ENCODE results near the gene SLC8B1. TPM values are rescaled to one million over a fixed set of nuclear protein-coding genes. Genes with fewer than 3 reads are reported as not detected.

SLC8B1 gene
- total RNA-seq, 1 experiment from 2014 or later = 5.1 TPM

- in situ Hi-C loops (cut with HindIII; ENCODE audit: low pct_unique_long_range_greater_than_20kb, low sequenced_read_pairs) = no loop called here
Measured at GRCh38 chr12:113330505-113330904, 4.4 kb downstream of the SLC8B1 start.

GRCh38 chr12:113329791-113330417, 5.0 kb downstream of the SLC8B1 start:
- in situ Hi-C loops (cut with HindIII; ENCODE audit: low pct_unique_long_range_greater_than_20kb, low sequenced_read_pairs) = no loop called here
- DNase-seq (ENCODE audit: low read depth, low spot score) = no peak

More at GRCh38 chr12:113330505-113330904, 4.4 kb downstream of the SLC8B1 start:
- DNase-seq (ENCODE audit: low read depth, low spot score) = no peak

GRCh38 chr12:113329022-113329790, 5.7 kb downstream of the SLC8B1 start:
- DNase-seq (ENCODE audit: low read depth, low spot score) = no peak
- in situ Hi-C loops (cut with HindIII; ENCODE audit: low pct_unique_long_range_greater_than_20kb, low sequenced_read_pairs) = no loop called here

GRCh38 chr12:113328368-113328889, 6.5 kb downstream of the SLC8B1 start:
- in situ Hi-C loops (cut with HindIII; ENCODE audit: low pct_unique_long_range_greater_than_20kb, low sequenced_read_pairs) = no loop called here
- DNase-seq (ENCODE audit: low read depth, low spot score) = no peak

- no peak for DNase-seq (ENCODE audit: low read depth, low spot score)
- in situ Hi-C loops (cut with HindIII; ENCODE audit: low pct_unique_long_range_greater_than_20kb, low sequenced_read_pairs) = no loop called here
Measured at GRCh38 chr12:113326775-113327395, 8.0 kb downstream of the SLC8B1 start.

- DNase-seq (ENCODE audit: low read depth, low spot score) = no peak
- in situ Hi-C loops (cut with HindIII; ENCODE audit: low pct_unique_long_range_greater_than_20kb, low sequenced_read_pairs) = no loop called here
Measured at GRCh38 chr12:113325916-113326315, 9.0 kb downstream of the SLC8B1 start.

GRCh38 chr12:113322343-113322742, 12.6 kb downstream of the SLC8B1 start:
- no peak for DNase-seq (ENCODE audit: low read depth, low spot score)
- in situ Hi-C loops (cut with HindIII; ENCODE audit: low pct_unique_long_range_greater_than_20kb, low sequenced_read_pairs) = no loop called here

- in situ Hi-C loops (cut with HindIII; ENCODE audit: low pct_unique_long_range_greater_than_20kb, low sequenced_read_pairs) = no loop called here
- DNase-seq (ENCODE audit: low read depth, low spot score) = no peak
Measured at GRCh38 chr12:113320401-113320800, 14.5 kb downstream of the SLC8B1 start.

- in situ Hi-C loops (cut with HindIII; ENCODE audit: low pct_unique_long_range_greater_than_20kb, low sequenced_read_pairs) = no loop called here
Measured at GRCh38 chr12:113318900-113319628, 15.8 kb downstream of the SLC8B1 start.

GRCh38 chr12:113318046-113318656, 16.8 kb downstream of the SLC8B1 start:
- DNase-seq (ENCODE audit: low read depth, low spot score) = no peak
- in situ Hi-C loops (cut with HindIII; ENCODE audit: low pct_unique_long_range_greater_than_20kb, low sequenced_read_pairs) = no loop called here

More at GRCh38 chr12:113318900-113319628, 15.8 kb downstream of the SLC8B1 start:
- no peak for DNase-seq (ENCODE audit: low read depth, low spot score)

GRCh38 chr12:113317122-113317521, 17.8 kb downstream of the SLC8B1 start:
- no peak for DNase-seq (ENCODE audit: low read depth, low spot score)
- in situ Hi-C loops (cut with HindIII; ENCODE audit: low pct_unique_long_range_greater_than_20kb, low sequenced_read_pairs) = no loop called here

- in situ Hi-C loops (cut with HindIII; ENCODE audit: low pct_unique_long_range_greater_than_20kb, low sequenced_read_pairs) = no loop called here
- no peak for DNase-seq (ENCODE audit: low read depth, low spot score)
Measured at GRCh38 chr12:113316155-113316554, 18.8 kb downstream of the SLC8B1 start.

GRCh38 chr12:113315358-113315757, 19.6 kb downstream of the SLC8B1 start:
- in situ Hi-C loops (cut with HindIII; ENCODE audit: low pct_unique_long_range_greater_than_20kb, low sequenced_read_pairs) = no loop called here
- DNase-seq (ENCODE audit: low read depth, low spot score) = no peak

GRCh38 chr12:113314121-113314529, 20.8 kb downstream of the SLC8B1 start:
- no peak for DNase-seq (ENCODE audit: low read depth, low spot score)
- in situ Hi-C loops (cut with HindIII; ENCODE audit: low pct_unique_long_range_greater_than_20kb, low sequenced_read_pairs) = no loop called here

- in situ Hi-C loops (cut with HindIII; ENCODE audit: low pct_unique_long_range_greater_than_20kb, low sequenced_read_pairs) = no loop called here
- DNase-seq (ENCODE audit: low read depth, low spot score) = peak; percentile 59
Measured at GRCh38 chr12:113310489-113310888, 24.4 kb downstream of the SLC8B1 start.

- no peak for DNase-seq (ENCODE audit: low read depth, low spot score)
- in situ Hi-C loops (cut with HindIII; ENCODE audit: low pct_unique_long_range_greater_than_20kb, low sequenced_read_pairs) = no loop called here
Measured at GRCh38 chr12:113306382-113306781, 28.5 kb downstream of the SLC8B1 start.

GRCh38 chr12:113305281-113305856, 29.5 kb downstream of the SLC8B1 start:
- no peak for DNase-seq (ENCODE audit: low read depth, low spot score)
- in situ Hi-C loops (cut with HindIII; ENCODE audit: low pct_unique_long_range_greater_than_20kb, low sequenced_read_pairs) = no loop called here

Measured in SK-MEL-5 (cell line).